Adipocyte (in vitro differentiated cells): ENCODE measurements around the gene KCTD12.

ENCODE experiments used
- DNase-seq: peaks from one replicate; pipeline ENCODE4 v3.0.0-alpha.2; 2015; ENCODE audit warnings: low read depth
- H3K27me3 ChIP-seq: replicated peaks from 2 replicates; pipeline ENCODE4 v1.7.0; 2013; ENCODE audit warnings: mild to moderate bottlenecking, low read length, moderate library complexity; ENCODE audit not compliant: control insufficient read depth, insufficient read depth
- H3K36me3 ChIP-seq: 2 replicates; pipeline ENCODE4 v1.7.0; 2013; ENCODE audit warnings: low read length, mild to moderate bottlenecking, moderate library complexity; ENCODE audit not compliant: control insufficient read depth, insufficient read depth, severe bottlenecking
- H3K4me1 ChIP-seq: 2 replicates; pipeline ENCODE4 v1.7.0; 2013; ENCODE audit warnings: mild to moderate bottlenecking, low read length, moderate library complexity; ENCODE audit not compliant: control insufficient read depth, insufficient read depth
- H3K4me3 ChIP-seq: 2 replicates; pipeline ENCODE4 v1.7.0; 2013; ENCODE audit warnings: mild to moderate bottlenecking, low read length, moderate library complexity
- H3K9ac ChIP-seq: 2 replicates; pipeline ENCODE4 v1.7.0; 2013; ENCODE audit warnings: mild to moderate bottlenecking, low read length, moderate library complexity
- H3K9me3 ChIP-seq: 2 replicates; pipeline ENCODE4 v1.7.0; 2013; ENCODE audit warnings: mild to moderate bottlenecking, low read length, moderate library complexity; ENCODE audit not compliant: control insufficient read depth

Gene KCTD12

DNA sequence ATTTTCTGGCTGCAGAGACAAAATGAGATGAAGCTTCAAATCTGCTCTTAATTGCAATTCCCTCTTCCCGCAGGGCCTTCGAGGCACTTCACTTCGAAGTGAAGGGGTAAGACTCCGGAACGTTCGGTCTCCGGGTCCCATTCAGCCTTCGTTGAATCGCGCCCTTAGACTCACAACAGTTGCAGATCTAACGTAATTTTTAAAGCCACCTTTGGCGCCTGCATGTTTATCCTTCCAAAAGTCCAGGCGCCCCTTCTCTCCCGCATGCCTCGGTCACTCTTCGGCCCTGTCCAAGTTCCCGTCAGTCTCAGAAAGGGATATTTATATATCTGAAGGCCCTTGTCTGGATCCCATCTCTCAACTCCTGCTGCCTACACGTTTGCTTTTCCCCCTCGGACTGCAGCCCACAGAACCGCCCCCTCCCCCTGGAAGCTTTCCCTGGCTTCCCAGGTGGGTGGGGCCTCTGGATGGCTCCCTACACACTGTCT lies 915 bp upstream of the KCTD12 start:
- no peaks in the 10 kb centered on the region for H3K27me3 ChIP-seq
- DNase-seq: no peak
- peak overlapping the region; percentile 82 for H3K4me3 ChIP-seq
- no peaks in the 10 kb centered on the region for H3K9me3 ChIP-seq
- H3K4me1 ChIP-seq: peaks cover 40% of the 10 kb centered on the region
- H3K9ac ChIP-seq: peak overlapping the region; percentile 82
- H3K36me3 ChIP-seq: no peaks in the 10 kb centered on the region

DNA sequence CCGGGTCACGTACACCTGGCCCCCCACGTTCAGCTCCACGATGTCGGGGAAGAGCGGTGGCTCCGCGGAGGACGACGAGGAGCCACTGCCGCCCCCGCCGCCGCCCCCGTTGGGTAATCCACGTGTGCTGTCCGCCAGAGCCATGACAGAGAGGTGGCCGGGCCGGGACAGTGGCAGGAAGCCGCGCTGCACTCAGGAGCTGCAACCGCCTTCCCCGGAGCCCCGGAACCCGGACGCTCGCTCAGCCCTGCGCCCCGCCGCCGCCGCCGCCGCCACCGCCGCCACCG lies 257 bp downstream of the KCTD12 start:
- H3K4me3 ChIP-seq: peak overlapping the region; percentile 87
- H3K4me1 ChIP-seq: peaks cover 47% of the 10 kb centered on the region
- no peak for DNase-seq
- peak overlapping the region; percentile 88 for H3K9ac ChIP-seq
- no peaks in the 10 kb centered on the region for H3K36me3 ChIP-seq
- no peaks in the 10 kb centered on the region for H3K27me3 ChIP-seq
- H3K9me3 ChIP-seq: no peaks in the 10 kb centered on the region

DNA sequence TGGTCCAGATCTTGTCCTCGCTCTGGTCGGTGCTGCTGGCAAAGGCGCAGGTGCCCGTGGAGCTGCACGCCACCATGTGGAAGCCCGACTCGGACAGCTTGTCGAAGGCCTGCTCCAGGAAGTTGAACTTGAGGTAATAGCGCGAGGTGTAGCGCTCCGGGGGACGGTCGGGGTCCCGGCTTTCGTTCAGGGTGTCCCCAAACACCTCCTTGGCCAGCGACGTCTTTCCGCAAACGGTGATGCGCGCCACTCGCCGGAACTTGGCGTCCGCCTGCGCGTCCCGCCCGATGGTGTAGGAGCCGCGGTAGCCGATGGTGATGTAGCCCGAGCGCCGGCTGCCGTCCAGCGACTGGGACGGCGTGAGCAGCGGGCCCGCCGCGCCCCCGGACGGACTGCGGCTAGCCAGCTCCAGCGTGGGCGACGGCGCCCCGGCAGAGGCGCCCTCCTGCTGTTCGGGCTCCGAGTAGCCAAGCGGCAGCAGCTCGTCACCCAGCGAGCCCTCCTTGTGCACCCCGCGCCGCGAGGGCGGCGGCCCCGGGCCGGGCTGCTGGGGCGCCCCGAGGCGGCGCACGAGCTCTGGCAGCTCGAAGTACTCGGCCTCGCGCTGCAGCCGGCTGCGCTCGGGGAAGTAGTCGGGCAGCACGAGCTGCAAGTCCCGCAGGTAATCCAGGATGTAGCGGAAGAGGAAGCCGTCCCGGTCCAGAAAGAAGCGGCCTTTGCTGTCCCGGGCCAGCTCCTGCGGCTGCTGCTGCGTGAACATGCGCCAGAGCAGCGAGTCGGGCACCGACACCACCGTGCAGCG lies 801 bp downstream of the KCTD12 start:
- no peaks in the 10 kb centered on the region for H3K36me3 ChIP-seq
- peak; percentile 84 for DNase-seq
- H3K4me3 ChIP-seq: peak overlapping the region; percentile 87
- peaks cover 45% of the 10 kb centered on the region for H3K4me1 ChIP-seq
- H3K9ac ChIP-seq: peak overlapping the region; percentile 88
- H3K9me3 ChIP-seq: no peaks in the 10 kb centered on the region
- H3K27me3 ChIP-seq: no peaks in the 10 kb centered on the region

DNA sequence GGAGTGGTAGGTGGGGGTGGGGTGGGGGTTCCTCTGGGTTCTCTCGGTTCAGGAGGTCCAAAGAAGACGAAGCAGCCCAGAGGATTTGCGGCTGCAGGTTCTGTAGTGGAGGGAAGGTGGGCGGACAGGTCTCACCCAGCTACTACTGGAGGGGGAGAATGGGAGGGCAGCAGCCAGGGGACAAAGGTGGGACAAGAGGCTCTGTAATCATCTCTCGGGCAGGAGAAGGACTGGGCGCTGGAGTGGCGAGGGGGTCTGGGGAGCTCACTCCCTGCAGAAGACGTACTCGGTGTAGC lies 1.4 kb downstream of the KCTD12 start:
- no peaks in the 10 kb centered on the region for H3K36me3 ChIP-seq
- H3K9me3 ChIP-seq: no peaks in the 10 kb centered on the region
- peaks cover 46% of the 10 kb centered on the region for H3K4me1 ChIP-seq
- H3K9ac ChIP-seq: peak overlapping the region; percentile 88
- peak overlapping the region; percentile 87 for H3K4me3 ChIP-seq
- DNase-seq: no peak
- no peaks in the 10 kb centered on the region for H3K27me3 ChIP-seq

DNA sequence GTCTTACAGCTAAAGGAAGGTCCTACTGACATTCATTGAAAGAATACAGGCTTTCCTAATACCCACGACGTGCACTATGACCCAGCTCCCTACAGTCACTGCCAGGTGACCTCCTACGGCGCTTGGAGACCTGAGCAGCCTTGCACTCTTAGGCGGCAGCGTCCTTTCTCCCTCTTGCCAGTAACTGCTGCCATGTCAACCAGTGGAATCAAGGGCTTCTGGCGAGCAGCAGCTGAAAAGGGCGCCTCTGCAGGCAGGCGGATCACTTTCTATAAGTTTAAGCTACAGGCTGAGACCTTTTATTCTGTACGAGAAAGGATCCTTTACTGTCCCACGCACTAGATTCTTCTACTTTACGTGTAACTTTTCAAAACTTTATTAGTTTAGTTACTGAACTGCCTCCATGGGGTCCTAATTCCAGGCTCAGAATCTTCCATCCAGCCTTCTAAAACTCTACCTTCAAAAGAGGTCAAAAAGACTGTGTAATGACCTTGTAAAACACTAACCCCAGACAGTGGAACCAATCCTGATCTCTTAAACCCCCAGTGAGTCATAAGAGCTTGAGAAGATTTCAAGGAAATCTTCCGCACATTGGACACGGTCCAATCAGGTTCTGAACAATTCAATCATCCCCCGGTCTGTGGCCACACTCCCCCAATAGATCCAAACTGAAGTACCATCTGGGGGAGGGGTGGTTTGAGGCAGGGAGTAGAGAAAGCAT lies 1.9 kb downstream of the KCTD12 start:
- H3K9me3 ChIP-seq: no peaks in the 10 kb centered on the region
- H3K4me3 ChIP-seq: peak overlapping the region; percentile 87
- no peaks in the 10 kb centered on the region for H3K36me3 ChIP-seq
- H3K27me3 ChIP-seq: no peaks in the 10 kb centered on the region
- H3K9ac ChIP-seq: peak overlapping the region; percentile 88
- peaks cover 51% of the 10 kb centered on the region for H3K4me1 ChIP-seq
- DNase-seq: peak; percentile 75

DNA sequence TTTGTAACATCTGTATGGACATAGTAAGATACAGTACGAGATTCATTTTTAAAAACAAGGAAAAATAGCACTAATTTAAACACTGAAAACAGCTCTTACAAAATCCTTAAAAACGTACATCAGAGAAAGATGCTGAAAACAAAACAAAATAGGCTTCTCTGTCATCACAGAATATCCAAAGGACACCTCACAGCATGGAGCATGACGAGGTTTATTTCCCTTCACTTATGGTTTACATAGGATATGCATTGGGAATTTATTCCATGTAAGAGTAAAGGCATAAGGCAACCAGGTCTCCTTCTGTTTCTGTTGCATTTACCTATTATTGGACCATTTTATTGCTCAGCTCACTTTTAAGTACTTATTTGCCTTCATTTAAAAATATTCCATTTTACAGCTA lies 3.0 kb downstream of the KCTD12 start:
- Histone ChIP-seq H3K27me3 (no peaks in the 10 kb centered on the region), H3K4me3 (peak overlapping the region; percentile 87), H3K9me3 (no peaks in the 10 kb centered on the region), H3K4me1 (peaks cover 55% of the 10 kb centered on the region), H3K36me3 (no peaks in the 10 kb centered on the region), H3K9ac (peak overlapping the region; percentile 67)
- no peak for DNase-seq

DNA sequence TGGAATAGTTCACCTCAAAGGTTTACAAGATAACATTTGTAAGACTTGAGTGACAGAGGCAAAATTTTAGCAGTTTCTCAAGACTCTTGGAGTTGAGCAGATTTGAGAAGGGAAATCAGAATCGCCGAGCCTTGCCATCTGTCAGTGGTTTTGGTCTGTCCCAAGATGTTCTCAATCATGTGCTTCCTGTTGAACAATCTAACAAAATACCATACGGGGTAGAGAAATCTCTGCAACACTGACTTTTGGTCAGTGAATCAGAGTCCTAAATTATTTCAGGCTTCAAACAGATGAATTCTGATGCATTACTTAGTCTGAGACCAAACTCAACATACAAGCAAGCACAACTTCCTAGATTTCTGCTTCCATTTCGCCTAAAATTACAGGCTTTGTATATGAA lies 3.8 kb downstream of the KCTD12 start:
- Histone ChIP-seq H3K27me3 (no peaks in the 10 kb centered on the region), H3K4me1 (peaks cover 55% of the 10 kb centered on the region), H3K36me3 (no peaks in the 10 kb centered on the region), H3K4me3 (peak overlapping the region; percentile 87), H3K9me3 (no peaks in the 10 kb centered on the region), H3K9ac (peak overlapping the region; percentile 67)
- peak; percentile 77 for DNase-seq

DNA sequence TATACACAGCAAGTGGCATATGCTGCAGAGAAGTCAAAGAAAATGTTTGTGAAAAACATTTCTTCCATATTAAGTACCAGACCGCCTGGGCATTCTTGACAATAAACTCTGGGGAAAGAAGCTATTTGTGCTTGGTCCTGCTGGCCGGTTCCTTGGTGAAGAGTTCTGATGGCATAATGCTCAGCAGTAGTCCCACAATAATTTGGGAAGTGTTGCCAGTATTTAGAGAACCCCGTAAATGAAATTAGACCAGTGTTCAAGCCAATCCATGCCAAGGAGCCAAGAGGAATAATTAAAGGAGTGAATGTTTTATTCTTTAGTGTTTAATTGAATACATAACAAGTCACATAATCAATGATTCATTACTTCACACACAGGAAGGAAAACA lies 6.3 kb downstream of the KCTD12 start:
- Histone ChIP-seq H3K27me3 (no peaks in the 10 kb centered on the region), H3K36me3 (no peaks in the 10 kb centered on the region), H3K4me1 (peaks cover 46% of the 10 kb centered on the region), H3K9ac (peak overlapping the region; percentile 39), H3K9me3 (no peaks in the 10 kb centered on the region), H3K4me3 (peak overlapping the region; percentile 47)
- no peak for DNase-seq

DNA sequence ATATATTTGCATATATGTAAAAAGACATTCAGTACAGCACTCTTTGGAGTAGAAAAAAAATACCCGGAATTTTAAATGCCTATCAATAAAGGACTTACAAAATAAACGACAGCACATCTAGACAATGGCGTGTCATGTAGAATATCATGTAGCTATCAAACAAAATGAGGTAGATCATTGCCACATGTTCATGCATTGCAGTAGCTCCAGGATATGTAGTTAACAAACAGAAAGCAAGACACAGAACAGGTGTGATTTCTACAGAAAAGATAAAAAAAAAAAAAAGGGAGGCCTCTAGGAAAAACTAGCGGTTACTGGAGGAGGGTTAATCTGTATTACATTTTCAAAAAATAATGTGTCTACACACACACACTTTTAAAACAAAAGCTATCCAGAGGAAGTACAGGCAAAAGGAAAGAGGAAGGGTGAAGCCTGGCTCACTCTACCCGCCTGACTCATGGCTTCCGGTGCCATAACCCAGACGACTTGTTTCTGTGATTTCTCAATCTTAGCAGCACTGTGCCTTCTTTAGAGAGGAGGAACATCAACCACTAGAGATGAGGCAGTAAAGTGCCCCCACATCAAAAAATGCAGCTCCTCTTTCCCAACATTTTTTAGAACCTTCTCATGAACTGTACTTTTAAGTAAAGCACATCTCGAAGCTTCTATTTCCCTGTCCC lies 6.9 kb downstream of the KCTD12 start:
- H3K9ac ChIP-seq: peak overlapping the region; percentile 39
- H3K9me3 ChIP-seq: no peaks in the 10 kb centered on the region
- peak; percentile 87 for DNase-seq
- peak overlapping the region; percentile 47 for H3K4me3 ChIP-seq
- no peaks in the 10 kb centered on the region for H3K27me3 ChIP-seq
- no peaks in the 10 kb centered on the region for H3K36me3 ChIP-seq
- peaks cover 40% of the 10 kb centered on the region for H3K4me1 ChIP-seq

DNA sequence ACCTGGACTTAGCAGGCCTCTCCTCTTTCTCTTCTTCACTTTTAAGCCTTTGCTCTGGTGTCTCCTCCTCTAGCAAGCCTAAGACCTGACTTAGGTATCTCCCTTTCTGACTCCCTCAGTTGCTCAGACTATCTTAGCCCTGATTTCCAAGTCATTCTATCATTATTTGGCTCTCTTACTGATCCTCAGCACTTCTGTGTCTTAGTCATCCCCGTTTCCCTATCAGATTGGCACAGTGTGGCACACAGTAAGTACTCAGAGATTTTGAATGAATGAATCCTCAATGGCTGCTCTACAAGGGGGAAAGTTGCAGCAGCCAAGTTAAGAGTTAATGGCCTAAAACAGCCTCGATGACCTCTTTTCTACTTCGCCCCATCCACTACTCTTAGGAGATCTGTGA lies 8.2 kb downstream of the KCTD12 start:
- no peak for DNase-seq
- H3K4me1 ChIP-seq: peaks cover 29% of the 10 kb centered on the region
- no peaks in the 10 kb centered on the region for H3K36me3 ChIP-seq
- no peaks in the 10 kb centered on the region for H3K9me3 ChIP-seq
- H3K27me3 ChIP-seq: no peaks in the 10 kb centered on the region
- no peak overlapping the region for H3K4me3 ChIP-seq
- no peak overlapping the region for H3K9ac ChIP-seq

DNA sequence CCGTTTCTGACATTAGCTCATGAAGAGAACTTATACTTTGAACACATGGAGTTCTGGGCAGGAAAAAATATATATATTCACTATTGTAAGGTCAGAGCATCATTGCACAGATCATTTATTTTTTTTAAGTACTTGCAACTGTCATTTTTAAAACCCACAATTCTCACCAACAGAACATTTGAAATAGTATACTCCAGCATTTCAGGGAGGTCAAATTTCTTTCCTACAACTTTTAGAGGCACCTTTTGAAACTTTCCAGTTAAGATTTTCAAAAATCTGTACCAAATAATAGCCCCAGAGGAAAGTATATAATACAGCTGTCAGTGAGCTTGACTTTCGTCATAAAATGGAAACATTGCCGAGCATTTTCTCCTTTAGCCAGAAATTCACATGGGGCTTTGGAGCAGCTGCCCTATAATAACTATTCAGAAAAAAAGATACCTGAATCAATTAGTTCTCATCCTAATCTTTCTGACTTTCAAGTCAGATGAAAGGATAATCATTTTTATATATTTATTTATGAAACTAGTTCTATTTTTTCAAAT lies 10.9 kb downstream of the KCTD12 start:
- no peaks in the 10 kb centered on the region for H3K27me3 ChIP-seq

More for the DNA sequence above, 10.9 kb downstream of the KCTD12 start:
- no peak overlapping the region for H3K9ac ChIP-seq
- H3K9me3 ChIP-seq: no peaks in the 10 kb centered on the region
- no peaks in the 10 kb centered on the region for H3K36me3 ChIP-seq
- DNase-seq: no peak
- H3K4me1 ChIP-seq: peaks cover 13% of the 10 kb centered on the region
- no peak overlapping the region for H3K4me3 ChIP-seq
